IPS-11a (cell line): Measurements from ENCODE around the gene GDF11.

Experiments used
- H3K4me3 ChIP-seq: one replicate; pipeline ENCODE4 v1.5.1; 2013; ENCODE audit warnings: low read depth, low read length, control low read depth

The GDF11 gene

DNA sequence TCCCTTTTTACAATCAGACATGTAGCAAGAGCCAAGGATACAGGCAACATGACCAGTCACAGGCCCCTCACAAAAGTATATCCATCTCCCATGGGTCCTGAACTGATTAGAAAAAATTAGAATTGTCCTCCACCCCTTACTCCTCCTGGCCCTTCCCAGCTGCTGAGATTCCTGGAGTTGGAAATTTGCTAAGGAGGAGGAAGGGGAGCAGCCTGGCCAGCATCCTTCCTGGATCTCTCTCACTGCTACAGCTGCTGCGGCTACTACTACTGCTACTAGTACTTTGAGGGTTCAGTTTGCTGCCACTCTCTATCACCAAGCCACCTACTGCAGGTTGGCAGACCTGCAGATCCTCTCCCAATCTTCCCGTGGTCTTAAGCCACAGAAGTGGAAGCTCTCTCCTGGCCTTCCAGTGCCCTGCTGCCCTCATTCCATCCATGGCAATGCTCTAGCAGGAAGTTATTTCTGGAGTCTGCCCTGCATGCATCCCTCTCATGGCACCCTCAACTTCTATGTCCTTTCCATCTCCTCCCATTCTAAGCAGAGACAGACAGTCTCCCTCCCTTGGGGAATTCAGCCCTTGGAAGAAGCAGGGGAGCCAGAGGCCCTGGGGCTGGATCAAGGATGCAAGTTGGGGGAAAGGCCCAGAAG is 36.2 kb upstream of the GDF11 start:
- H3K4me3 ChIP-seq, result peak overlapping the region; percentile 90

DNA sequence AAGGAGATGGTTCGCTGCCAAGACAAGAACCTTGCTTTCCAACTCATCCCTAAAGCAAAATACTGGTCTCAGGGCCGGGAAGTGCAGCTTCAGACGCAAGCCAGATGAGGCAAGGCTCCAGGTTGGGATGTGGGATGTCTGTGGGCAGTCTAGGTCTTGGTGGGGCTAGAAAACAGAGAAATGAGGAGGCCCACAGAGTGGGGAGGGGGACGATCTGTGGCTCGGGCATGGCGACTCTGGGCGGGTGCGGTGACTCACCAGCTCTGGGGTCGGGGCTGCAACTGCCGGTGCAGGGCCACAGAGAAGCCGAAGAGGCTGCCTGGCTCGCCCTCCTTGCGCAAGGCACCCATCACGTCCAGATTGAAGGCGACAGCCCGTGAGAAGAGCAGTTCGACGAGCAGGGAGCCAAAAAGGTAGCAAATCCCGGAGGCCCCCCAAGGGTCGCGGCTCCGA is 35.7 kb upstream of the GDF11 start:
- H3K4me3 ChIP-seq, result peak overlapping the region; percentile 90

DNA sequence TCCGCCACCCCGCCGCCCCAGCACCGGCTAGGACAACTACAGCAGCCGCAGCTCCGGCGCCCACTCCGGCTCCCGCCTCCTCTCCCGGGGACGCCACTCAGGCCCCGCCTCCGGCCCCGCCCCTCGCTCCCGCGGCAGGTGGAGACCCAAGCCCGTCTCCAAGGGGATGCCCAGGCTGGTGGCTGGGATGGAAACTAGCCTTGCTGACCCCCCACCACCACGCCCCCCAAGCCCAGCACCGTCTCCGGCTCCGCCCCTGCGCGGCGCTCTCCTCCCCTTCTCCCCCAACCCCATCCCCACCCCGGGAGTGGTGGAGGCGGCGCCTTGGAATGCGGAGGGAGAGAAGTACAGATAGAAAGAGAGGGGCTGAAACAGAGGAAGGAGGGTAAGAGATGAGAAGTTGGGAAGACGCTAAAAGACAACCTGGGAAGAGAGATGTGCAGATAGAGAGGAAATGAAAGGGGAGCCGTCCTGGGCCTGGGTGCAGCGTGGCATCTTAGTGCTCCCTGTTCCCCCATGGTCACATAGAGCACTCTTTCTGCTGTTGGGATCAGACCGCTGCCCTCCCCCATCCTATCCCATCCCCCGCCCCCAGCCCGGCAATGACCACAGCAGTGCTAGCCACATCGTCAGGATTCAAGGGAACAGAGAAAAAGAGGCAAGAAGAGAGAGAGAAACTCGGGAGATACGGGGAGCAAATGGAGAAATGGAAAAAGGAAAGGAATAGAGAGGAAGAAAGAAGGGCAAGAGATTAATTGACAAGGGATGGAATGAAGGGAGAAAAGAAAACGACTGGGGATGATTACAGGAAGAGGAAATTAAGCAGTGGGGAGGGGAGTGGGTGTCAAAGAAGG is 34.9 kb upstream of the GDF11 start, which contains the start of gene ITGA7:
Gene ITGA7 (minus strand): TSS at position 64 of the 854 bp plus-strand sequence. CDS start 222 bp downstream, outside the sequence.
- H3K4me3 ChIP-seq, result peak within 1 kb of the TSS; percentile 90

DNA sequence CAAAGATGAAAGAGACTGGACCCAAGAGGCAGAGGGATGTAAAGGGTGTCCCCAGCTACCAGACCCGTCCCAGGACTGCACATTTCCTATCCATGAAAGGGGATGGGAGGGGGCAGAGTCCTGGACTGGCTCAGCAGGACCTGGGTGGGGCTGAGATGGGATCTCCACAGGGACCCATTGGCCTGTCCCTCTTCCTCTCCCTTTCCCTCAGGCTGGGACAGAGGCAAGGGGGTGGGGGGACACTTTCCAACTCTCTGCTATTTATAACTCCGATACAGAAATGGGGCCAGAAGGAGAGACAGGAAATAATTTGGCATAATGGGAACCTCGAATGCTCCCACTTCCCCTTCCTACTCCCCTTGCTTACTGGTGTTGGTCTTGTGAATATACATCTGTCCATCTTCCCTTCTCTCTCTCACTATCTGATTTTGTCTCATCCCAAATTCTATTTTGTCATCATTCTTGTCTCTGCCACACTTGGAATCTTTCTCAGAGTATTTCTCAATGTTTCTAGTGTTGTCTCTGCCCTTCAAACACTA is 34.2 kb upstream of the GDF11 start:
- H3K4me3 ChIP-seq, result peak overlapping the region; percentile 71

DNA sequence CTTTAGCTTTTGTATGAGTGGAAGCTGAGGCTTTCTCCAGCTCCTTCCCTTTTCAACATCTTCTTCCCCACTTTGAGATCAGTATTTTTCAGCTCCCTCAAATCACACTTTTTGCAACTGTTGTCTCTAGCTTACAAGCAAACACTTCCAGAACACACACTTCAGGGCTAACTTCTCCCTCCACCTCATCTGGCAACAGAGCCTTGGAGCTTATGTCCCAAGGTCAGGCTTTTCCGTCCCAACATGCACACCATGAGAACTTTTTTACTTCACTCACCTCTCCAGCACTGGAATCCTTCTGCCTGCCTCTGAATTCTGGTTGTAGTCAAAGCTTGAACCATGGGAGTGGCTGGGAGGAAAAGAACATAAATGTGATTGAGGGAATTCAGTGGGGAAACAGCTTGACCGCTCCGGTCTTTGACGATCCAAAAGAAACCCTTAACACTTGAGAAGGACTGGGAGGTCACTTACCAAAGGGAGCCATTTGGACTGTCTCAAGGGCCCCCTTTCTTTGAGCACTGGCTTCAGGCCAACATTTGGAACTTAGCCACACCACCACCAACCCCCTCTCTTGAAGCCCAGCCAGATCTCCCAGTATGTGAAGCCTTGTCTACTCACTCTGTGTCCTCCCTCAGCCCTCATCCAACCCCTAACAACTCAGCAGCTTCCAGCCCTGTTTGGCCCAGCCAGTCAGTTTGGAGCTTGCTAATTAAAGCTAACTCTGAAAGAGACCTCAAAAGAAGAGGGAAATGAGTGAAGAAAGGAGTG is 31.0 kb upstream of the GDF11 start:
- H3K4me3 ChIP-seq, result no peak overlapping the region

DNA sequence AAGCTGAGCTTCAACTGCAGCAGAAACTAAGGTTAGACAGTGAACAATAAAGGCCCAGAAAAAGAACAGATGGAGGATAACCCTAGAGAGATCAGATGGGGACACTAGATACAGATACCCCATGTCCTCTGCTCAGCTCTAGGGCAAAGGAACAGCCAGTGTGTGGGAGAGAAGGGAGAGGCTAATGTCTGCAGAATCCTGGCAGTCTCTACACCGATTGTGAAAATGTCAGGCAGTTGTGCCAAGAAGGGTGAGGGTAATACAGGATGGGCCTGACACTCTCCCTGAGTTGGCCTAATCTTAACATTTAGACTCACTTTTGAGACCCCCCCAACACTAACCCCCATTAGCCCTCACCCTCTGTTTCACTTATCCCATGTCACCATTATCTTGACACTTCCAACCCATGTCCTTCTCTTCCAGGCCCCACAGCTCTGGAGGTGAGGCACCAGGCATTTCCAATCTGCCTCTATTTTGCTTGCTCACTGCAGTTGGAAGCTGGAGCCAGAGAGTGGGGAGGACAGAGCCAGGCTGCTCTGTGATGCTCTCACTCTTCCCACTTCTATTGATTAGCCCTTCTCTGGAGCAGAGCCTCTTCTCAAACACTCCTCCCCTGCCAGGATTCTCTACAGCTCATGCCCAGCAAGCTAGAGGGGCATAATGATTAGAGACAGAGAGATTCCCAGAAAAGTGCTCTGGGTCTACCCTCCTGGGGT is 30.1 kb upstream of the GDF11 start:
- H3K4me3 ChIP-seq, result no peak overlapping the region

DNA sequence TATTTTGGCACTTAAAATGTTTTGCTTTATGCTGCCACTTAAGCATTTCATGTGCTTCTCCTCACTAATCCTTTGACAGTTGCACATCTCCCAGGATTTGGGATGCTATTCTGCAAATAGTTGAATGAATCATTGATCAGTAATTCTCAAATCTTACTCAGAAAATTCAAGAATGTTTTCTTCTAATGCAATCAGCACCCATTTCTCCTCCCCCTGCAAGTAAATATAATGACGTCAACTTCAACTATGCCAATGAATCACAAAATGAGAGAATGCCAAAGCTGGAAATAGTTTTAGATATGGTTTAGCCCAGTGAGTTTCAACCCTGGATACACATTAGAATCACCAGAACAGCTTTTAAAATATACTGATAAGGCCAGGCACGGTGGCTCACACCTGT is 29.2 kb upstream of the GDF11 start:
- H3K4me3 ChIP-seq, result no peak overlapping the region

DNA sequence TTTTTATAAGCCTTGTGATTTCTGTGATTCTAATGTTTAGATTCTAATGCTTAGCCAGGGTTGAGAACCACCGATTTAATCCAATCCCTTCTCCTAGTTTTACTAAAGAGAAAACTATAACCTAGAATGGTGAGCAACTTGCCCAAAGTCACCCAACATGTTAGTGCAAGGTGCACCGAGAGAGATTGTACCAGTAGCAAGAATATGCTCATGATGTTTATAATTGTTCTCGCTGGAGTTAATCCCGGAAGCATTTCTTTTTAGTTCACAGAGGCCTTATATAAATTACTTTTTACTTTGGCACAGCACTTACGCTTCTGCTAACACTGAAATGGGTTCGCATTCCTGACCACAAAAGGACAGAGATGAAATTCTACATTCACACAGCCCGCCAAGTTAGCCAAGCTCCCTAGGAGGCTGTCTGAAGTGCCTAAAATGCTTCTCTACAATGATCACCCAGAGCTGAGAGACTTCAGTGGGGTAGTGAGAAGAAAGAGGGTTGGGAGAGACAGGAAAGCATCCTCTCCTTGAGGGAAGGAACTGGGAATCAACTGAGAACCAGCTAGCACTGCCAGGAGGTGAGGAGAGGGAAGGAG is 27.7 kb upstream of the GDF11 start:
- peak overlapping the region; percentile 74 for H3K4me3 ChIP-seq

DNA sequence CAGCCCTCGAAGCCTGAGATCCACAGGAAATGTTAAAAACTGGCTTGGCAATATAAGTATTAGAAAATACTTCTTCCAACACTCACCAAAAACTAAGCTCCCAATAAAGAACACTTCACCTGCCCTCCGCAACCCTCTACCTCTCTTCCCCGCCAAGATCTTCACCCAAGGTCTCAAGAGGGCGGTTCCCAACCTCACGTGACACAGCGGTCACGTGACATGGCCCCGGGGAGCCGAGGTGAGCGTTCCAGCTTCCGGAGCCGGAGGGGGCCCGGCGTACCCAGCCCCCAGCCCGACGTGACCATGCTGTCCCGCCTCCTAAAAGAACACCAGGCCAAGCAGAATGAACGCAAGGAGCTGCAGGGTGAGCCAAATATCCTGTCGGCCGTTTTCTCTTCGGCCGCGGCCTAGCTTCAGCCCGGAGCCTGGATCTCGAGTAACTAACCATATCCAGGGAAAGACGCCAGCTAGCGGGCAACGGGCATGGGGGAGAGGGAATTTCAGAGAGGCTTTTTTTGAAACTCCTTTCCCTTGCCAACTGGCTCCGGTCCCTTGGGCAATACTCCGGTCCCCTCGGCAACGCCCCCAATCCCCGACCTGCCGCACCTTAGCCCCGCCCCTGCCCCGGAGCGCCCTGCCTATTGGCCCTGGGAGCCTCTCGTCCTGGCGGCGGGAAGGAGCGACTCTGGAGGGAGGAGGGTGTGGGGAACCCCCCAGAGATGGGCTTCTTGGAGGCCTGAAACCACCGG is 26.9 kb upstream of the GDF11 start, which contains the start of gene BLOC1S1:
Gene BLOC1S1 (plus strand): TSS at position 214 of the 749 bp plus-strand sequence. CDS start 6 bp downstream, at position 220.
- H3K4me3 ChIP-seq, result peak within 1 kb of the TSS; percentile 74

DNA sequence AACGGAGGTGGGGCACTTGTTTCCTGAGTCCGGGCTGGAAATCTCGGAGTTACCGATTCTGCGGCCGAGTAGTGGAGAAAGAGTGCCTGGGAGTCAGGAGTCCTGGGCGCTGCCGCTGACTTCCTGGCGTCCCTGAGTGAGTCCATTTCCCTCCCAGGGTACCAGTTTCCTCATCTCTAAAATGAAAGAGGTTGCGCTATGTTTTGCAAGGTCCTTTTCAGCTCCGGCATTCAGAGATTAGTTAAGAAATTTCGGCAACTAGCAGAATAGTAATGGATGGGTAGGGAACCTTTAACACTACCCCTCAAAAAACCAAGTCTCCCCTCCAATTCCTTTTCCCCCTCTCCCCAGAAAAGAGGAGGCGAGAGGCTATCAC is 26.4 kb upstream of the GDF11 start:
- H3K4me3 ChIP-seq, result peak overlapping the region; percentile 74

DNA sequence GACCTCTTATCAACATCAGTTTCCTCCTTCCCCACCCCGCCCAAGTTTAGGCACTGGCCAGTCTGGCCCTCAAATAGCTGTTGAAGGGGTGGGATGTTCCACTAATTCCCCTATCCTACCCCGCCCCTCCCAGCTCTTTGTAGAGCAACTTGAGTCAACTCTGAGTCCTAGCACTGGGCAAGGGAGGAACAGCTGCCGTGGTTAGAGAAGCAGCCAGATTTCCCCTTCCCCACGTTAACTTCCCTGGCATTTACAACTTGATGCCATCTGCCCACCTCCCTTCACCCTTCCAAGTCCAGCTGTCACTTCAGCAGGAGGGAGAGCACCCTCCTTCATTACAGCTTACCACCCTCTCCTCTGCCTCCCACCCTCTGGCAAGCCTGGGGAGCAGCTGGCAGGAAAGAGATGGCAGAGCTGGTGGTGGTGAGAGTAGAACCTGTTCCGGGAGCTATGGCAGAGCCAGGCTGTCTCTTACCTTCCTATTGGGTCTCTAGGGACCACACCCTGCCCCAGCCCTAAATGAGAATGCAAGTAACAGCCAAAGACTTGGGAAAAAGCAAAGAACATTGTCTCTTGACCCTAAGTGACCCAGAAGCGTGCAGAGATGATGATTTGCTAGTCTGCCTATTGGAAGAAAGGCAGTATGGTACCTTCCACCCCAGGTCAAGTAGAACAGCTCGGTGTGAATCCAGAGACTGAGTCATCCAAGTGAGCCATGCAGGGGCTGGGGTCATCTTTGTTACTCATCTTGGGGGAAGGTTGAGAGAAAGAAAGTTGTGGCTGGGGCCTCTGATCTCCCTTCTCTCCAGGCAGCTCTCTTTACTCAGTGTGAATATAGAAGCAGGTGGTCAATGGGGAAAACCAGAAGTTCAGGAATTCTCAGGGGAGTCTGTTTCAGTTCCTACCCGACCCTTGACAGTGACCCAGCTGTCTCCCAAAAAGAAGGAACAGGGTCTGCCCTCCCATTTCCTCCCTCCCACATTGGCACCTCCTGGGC is 25.6 kb upstream of the GDF11 start:
- peak overlapping the region; percentile 74 for H3K4me3 ChIP-seq

DNA sequence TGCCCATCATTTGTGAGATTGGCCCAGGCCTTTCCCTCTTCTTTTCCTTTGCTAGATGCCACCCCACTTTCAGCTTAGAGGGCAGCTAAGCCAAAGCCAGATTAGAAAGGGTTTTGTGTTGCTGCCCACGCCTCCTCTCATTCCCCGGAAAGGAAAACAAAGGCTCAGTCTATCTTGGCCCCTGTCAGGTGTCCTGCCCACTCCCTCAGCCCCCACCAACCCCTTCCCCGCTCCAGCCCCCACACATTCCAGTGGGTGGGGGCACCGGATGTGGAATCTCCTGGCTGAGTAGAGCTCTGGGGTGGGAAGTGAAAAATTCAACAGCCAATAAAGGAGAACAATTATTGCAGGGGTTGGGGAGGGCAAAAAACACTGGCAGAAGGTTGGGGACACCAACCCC is 24.9 kb upstream of the GDF11 start:
- H3K4me3 ChIP-seq, result no peak overlapping the region

DNA sequence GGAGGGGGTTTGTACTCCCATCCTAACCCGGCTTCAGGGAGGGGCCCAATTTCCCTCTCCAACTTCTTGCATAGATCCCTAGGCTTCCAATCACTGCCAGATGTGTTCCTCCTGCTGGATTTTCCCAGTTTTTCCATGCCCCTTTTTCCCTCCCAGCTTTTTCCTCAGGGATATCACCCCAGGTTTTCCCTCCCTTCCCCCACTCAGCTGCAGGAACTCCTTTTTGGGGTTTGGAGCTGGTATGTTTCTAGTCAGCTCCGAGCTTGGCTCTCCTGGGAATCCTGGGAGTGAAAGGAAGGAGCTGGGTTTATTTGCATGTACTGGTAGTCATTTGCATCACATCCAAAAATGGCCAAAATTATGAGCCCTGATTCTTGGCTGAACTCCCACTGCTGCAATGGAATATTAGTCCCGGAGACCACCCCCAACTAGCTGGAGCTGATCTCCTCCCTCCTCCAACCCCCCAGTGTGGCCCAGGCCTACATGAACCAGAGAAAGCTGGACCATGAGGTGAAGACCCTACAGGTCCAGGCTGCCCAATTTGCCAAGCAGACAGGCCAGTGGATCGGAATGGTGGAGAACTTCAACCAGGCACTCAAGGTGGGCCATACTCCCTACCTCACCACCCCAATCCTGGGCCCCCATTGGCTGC is 24.2 kb upstream of the GDF11 start:
- no peak overlapping the region for H3K4me3 ChIP-seq

DNA sequence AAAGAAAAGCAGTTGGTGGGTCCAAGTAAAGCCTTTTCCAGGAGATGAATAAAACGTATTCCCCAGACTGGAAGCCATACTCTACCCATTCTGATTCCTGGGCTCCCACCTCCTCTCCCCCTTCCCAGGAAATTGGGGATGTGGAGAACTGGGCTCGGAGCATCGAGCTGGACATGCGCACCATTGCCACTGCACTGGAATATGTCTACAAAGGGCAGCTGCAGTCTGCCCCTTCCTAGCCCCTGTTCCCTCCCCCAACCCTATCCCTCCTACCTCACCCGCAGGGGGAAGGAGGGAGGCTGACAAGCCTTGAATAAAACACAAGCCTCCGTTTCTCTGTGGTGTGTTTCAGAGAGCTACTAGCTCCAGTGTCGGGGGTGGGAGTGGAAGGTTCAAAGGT is 23.6 kb upstream of the GDF11 start:
- H3K4me3 ChIP-seq, result no peak overlapping the region

DNA sequence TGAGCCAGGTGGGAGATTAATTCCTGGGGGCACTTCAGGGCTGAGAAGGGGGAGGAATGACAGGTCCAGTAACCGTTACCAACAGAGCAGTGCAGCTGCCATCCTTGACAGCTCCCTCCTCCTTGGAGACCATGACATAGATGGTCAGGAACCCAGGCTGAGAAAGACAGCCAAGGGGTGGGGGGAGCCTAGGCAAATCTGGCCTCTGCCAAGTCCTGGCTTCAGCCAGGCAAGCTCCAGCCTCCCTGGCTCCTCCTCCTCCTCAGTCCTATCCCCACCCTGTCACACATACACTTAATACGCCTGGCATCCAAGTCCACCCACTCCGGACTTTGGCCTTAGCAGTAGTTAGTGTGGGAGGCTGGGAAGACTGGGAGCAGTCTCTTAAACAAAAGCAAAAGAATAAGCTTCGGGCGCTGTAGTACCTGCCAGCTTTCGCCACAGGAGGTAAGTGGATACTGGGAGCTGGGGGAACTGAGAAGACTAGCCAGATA is 22.8 kb upstream of the GDF11 start, which contains the start of gene RDH5:
Gene RDH5 (plus strand): TSS at position 323 of the 494 bp plus-strand sequence. CDS start 792 bp downstream, outside the sequence.
- H3K4me3 ChIP-seq, result no peak within 1 kb of the TSS

DNA sequence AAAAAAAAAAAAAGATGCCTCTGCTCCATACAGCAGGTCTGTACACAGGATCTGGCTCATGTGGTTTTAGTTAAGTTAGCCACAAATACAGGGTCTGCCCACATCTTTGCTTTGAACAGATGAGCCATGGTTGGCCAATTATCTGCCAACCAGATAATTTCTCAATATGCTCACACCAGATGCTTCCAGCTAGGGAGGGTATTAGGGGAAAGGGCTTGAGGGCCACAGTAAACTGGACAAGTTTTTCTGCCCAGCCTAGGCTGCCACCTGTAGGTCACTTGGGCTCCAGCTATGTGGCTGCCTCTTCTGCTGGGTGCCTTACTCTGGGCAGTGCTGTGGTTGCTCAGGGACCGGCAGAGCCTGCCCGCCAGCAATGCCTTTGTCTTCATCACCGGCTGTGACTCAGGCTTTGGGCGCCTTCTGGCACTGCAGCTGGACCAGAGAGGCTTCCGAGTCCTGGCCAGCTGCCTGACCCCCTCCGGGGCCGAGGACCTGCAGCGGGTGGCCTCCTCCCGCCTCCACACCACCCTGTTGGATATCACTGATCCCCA is 22.0 kb upstream of the GDF11 start:
- H3K4me3 ChIP-seq, result no peak overlapping the region

DNA sequence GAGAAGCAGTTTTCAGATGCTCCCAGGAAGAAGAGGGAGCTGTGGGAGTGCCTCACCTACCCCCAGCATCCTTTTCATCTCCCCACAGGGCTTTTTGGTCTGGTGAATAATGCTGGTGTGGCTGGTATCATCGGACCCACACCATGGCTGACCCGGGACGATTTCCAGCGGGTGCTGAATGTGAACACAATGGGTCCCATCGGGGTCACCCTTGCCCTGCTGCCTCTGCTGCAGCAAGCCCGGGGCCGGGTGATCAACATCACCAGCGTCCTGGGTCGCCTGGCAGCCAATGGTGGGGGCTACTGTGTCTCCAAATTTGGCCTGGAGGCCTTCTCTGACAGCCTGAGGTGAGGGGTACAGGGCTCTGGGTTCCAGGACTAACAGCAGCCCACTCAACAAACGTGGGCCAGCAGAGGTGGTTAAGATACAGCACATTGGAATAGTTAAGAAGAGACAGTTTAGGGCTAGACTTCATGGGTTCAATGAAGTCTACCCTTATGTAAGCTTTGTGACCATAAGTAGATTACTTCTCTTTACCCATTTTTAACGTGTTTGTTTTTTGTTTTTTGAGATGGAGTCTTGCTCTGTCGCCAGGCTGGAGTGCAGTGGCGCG is 21.2 kb upstream of the GDF11 start:
- no peak overlapping the region for H3K4me3 ChIP-seq
